ENCODE results near the gene CALM1. TPM values are rescaled to one million over a fixed set of nuclear protein-coding genes. Genes with fewer than 3 reads are reported as not detected.

CALM1 gene
- total RNA-seq, 1 donor from 2014 or later = 347 TPM

GRCh38 chr14:90427848-90428426 is 31.1 kb downstream of the CALM1 start:
- H3K4me1 Mint-ChIP-seq (ENCODE audit: unreplicated experiment) = peaks cover 7% of the 10 kb centered on the region
- no peaks in the 10 kb centered on the region for H3K36me3 Mint-ChIP-seq
- no peaks in the 10 kb centered on the region for H3K9me3 Mint-ChIP-seq
- no peak overlapping the region for H3K27ac Mint-ChIP-seq
- TF ChIP-seq, protein P1, sequence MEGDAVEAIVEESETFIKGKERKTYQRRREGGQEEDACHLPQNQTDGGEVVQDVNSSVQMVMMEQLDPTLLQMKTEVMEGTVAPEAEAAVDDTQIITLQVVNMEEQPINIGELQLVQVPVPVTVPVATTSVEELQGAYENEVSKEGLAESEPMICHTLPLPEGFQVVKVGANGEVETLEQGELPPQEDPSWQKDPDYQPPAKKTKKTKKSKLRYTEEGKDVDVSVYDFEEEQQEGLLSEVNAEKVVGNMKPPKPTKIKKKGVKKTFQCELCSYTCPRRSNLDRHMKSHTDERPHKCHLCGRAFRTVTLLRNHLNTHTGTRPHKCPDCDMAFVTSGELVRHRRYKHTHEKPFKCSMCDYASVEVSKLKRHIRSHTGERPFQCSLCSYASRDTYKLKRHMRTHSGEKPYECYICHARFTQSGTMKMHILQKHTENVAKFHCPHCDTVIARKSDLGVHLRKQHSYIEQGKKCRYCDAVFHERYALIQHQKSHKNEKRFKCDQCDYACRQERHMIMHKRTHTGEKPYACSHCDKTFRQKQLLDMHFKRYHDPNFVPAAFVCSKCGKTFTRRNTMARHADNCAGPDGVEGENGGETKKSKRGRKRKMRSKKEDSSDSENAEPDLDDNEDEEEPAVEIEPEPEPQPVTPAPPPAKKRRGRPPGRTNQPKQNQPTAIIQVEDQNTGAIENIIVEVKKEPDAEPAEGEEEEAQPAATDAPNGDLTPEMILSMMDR (conservative IDR thresholded peaks at IDR 0.05) = no peak
- no peak overlapping the region for H3K4me3 Mint-ChIP-seq
- no peaks in the 10 kb centered on the region for H3K27me3 Mint-ChIP-seq
- DNase-seq (ENCODE audit: extremely low spot score, unreplicated experiment) = no peak

DNA sequence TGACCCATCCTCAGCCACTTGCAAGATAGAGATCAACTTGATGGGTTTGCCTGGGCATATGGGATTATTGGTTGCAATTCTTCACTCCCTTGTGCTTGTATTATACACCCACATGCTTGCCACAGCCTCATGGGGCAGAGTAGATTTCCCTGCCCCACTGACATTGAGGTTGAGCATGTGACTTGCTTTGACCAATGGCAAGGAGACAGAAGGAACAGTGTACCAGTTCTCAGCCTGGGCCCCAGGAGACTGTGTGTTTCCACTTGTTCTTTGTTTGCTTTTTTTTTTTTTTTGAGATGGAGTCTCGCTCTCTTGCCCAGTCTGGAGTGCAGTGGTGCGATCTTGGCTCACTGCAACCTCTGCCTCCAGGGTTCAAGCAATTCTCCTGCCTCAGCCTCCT is 31.8 kb downstream of the CALM1 start:
- no peaks in the 10 kb centered on the region for H3K36me3 Mint-ChIP-seq
- H3K4me1 Mint-ChIP-seq (ENCODE audit: unreplicated experiment) = peaks cover 7% of the 10 kb centered on the region
- no peak overlapping the region for H3K4me3 Mint-ChIP-seq
- DNase-seq (ENCODE audit: extremely low spot score, unreplicated experiment) = no peak
- no peaks in the 10 kb centered on the region for H3K9me3 Mint-ChIP-seq
- no peak overlapping the region for H3K27ac Mint-ChIP-seq
- TF ChIP-seq, protein P1 (conservative IDR thresholded peaks at IDR 0.05) = no peak
- no peaks in the 10 kb centered on the region for H3K27me3 Mint-ChIP-seq

GRCh38 chr14:90429236-90429635 is 32.4 kb downstream of the CALM1 start:
- H3K36me3 Mint-ChIP-seq = no peaks in the 10 kb centered on the region
- no peak overlapping the region for H3K4me3 Mint-ChIP-seq
- no peaks in the 10 kb centered on the region for H3K9me3 Mint-ChIP-seq
- no peaks in the 10 kb centered on the region for H3K27me3 Mint-ChIP-seq
- no peak for DNase-seq (ENCODE audit: extremely low spot score, unreplicated experiment)
- H3K27ac Mint-ChIP-seq = no peak overlapping the region
- peaks cover 7% of the 10 kb centered on the region for H3K4me1 Mint-ChIP-seq (ENCODE audit: unreplicated experiment)
- TF ChIP-seq, protein P1 (conservative IDR thresholded peaks at IDR 0.05) = no peak

DNA sequence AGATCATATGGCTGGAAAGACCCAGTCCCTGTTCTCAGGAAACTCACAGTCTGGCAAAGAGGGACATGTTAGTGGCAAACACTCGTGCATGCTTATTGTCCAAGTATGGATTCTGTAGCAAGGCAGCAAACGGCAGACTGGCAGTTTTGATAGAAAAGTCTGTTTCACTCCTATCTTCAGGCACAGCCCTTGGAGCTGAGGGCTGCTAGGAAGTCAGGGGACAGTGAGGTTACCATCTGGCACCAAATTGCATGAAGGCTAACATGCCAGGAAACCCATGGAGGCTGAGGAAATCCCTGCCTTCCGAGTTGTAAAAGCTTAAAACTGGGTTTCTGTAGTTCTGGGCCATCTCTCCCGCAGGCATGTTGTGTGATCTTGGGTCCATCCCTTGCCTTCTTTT is 32.9 kb downstream of the CALM1 start:
- Mint-ChIP-seq H3K36me3 (no peaks in the 10 kb centered on the region), H3K4me1 (ENCODE audit: unreplicated experiment) (peaks cover 7% of the 10 kb centered on the region), H3K27ac (no peak overlapping the region), H3K4me3 (no peak overlapping the region), H3K9me3 (no peaks in the 10 kb centered on the region), H3K27me3 (no peaks in the 10 kb centered on the region)
- no peak for DNase-seq (ENCODE audit: extremely low spot score, unreplicated experiment)
- TF ChIP-seq, protein P1 (conservative IDR thresholded peaks at IDR 0.05) = no peak

GRCh38 chr14:90434370-90435020 is 37.7 kb downstream of the CALM1 start:
- Mint-ChIP-seq H3K9me3 (no peaks in the 10 kb centered on the region), H3K36me3 (no peaks in the 10 kb centered on the region), H3K4me1 (ENCODE audit: unreplicated experiment) (no peaks in the 10 kb centered on the region), H3K4me3 (no peak overlapping the region), H3K27me3 (no peaks in the 10 kb centered on the region), H3K27ac (no peak overlapping the region)
- TF ChIP-seq, protein P1 (conservative IDR thresholded peaks at IDR 0.05) = no peak
- no peak for DNase-seq (ENCODE audit: extremely low spot score, unreplicated experiment)
